Measurements from ENCODE around the gene IRF2.

- TF ChIP-seq, protein P1, sequence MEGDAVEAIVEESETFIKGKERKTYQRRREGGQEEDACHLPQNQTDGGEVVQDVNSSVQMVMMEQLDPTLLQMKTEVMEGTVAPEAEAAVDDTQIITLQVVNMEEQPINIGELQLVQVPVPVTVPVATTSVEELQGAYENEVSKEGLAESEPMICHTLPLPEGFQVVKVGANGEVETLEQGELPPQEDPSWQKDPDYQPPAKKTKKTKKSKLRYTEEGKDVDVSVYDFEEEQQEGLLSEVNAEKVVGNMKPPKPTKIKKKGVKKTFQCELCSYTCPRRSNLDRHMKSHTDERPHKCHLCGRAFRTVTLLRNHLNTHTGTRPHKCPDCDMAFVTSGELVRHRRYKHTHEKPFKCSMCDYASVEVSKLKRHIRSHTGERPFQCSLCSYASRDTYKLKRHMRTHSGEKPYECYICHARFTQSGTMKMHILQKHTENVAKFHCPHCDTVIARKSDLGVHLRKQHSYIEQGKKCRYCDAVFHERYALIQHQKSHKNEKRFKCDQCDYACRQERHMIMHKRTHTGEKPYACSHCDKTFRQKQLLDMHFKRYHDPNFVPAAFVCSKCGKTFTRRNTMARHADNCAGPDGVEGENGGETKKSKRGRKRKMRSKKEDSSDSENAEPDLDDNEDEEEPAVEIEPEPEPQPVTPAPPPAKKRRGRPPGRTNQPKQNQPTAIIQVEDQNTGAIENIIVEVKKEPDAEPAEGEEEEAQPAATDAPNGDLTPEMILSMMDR (IDR thresholded peaks at IDR 0.05) = no peak
- no peak for TF ChIP-seq ZFX (IDR thresholded peaks at IDR 0.05; ENCODE audit: borderline replicate concordance)
These were observed 60.9 kb downstream of the IRF2 start for GRCh38 chr4:184413261-184414046.

Data from 22Rv1 (cell line).